ENCODE measurements around the gene GPR137. TPM values are rescaled to one million over a fixed set of nuclear protein-coding genes. Genes with fewer than 3 reads are reported as not detected.

The GPR137 gene
- total RNA-seq, 3 donors from 2014 or later (not counting 1 experiment from before 2014, with no cell fraction given) = 29.1 to 61.3 (median 34.4) TPM

DNA sequence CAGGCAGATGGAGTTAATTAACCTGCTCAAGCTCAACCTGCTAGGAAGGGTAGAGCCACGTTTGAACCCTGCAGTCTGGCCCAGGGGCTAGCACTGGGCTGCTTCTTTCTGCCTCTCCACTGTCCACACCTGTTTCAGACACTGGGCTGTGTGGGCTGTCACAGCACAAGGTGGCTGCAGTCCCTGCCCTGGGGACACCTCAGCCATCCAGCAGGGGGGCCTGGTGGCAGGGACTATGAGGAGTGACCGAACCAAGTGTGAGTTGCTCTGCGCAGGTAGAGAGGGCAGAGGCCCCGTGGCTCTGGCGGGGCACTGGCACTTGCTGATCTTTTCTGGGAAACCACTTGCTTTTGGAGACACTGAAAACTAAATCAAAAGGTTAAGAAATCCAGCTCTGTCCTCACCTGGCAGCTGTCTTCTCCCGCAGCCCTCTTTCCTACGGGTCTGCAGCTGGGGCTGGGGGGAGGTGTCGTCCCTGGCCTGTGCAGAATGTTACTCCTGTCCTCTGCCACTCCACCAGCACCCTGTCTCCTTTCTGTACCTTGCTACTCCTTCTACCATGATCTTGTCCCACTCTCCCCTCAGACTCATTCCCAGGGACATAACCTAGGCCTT lies 7.0 kb upstream of the GPR137 start:
- Mint-ChIP-seq H3K4me3 (no peak overlapping the region), H3K4me1 (peaks cover 0 to 4% of the 10 kb centered on the region in 2 donors)

DNA sequence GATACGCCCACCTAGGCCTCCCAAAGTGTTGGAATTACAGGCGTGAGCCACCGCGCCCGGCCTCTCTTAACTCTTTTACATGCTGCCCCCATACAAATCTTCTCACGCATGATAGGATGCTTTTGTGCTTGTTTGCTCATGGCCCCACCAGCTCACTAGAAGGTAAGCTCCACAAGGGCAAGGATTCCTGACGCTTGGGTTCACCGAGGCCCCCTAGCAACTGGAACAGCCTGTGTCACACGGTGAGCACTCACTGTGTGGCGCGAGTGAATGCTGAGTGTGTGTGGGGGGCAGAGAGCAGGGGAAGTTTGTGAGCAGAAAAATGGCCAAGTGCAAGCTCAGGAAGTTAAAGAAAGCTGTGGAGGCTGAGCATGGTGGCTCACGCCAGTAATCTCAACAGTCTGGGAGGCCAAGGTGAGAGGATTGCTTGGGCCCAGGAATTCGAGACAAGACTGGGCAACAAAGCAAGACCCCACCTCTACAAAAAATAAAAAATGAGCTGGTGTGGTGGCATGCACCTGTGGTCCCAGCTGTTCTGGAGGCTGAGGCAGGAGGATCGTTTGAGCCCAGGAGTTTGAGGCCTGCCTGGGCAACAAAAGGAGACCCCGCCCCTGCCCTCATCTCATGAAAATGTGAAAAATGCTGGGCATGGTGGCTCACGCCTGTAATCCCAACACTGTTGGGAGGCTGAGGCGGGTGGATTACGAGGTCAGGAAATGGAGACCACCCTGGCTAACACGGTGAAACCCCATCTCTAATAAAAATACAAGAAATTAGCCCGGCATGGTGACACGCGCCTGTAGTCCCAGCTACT lies 3.5 kb upstream of the GPR137 start:
- peak overlapping the region; percentile 94 to 96 for H3K27ac Mint-ChIP-seq
- H3K36me3 ChIP-seq (ENCODE audit: control insufficient read depth, insufficient read depth, low read length) = peaks cover 7% of the 10 kb centered on the region
- 96% methylated on average over 21 of the region's 22 CpGs for WGBS (ENCODE audit: insufficient coverage)
- intact Hi-C loops (cut with micrococcal nuclease) = no loop called here
- DNase-seq = no peak
- TF ChIP-seq, protein P1, sequence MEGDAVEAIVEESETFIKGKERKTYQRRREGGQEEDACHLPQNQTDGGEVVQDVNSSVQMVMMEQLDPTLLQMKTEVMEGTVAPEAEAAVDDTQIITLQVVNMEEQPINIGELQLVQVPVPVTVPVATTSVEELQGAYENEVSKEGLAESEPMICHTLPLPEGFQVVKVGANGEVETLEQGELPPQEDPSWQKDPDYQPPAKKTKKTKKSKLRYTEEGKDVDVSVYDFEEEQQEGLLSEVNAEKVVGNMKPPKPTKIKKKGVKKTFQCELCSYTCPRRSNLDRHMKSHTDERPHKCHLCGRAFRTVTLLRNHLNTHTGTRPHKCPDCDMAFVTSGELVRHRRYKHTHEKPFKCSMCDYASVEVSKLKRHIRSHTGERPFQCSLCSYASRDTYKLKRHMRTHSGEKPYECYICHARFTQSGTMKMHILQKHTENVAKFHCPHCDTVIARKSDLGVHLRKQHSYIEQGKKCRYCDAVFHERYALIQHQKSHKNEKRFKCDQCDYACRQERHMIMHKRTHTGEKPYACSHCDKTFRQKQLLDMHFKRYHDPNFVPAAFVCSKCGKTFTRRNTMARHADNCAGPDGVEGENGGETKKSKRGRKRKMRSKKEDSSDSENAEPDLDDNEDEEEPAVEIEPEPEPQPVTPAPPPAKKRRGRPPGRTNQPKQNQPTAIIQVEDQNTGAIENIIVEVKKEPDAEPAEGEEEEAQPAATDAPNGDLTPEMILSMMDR (IDR thresholded peaks at IDR 0.05) = no peak
- H3K36me3 Mint-ChIP-seq = no peaks in the 10 kb centered on the region
- no peaks in the 10 kb centered on the region for H3K9me3 Mint-ChIP-seq
- no peaks in the 10 kb centered on the region for H3K9me3 ChIP-seq (ENCODE audit: control insufficient read depth, insufficient read depth, low read length)
- no peak overlapping the region for H3K4me3 ChIP-seq (ENCODE audit: low read length)
- peaks cover 22% of the 10 kb centered on the region for H3K4me1 ChIP-seq (ENCODE audit: control insufficient read depth, insufficient read depth, low read length)
- H3K4me3 Mint-ChIP-seq = no peak overlapping the region
- no peak overlapping the region for H3K27ac ChIP-seq (ENCODE audit: low read length)
- H3K4me1 Mint-ChIP-seq = peaks cover 12 to 16% of the 10 kb centered on the region in 2 donors
- no peaks in the 10 kb centered on the region for H3K27me3 Mint-ChIP-seq (ENCODE audit: low read depth in 2 of 2)
- no peak for ATAC-seq
- no peaks in the 10 kb centered on the region for H3K27me3 ChIP-seq (ENCODE audit: control insufficient read depth, insufficient read depth, low read length)

More for the DNA sequence above, 7.0 kb upstream of the GPR137 start:
- no peaks in the 10 kb centered on the region for H3K36me3 Mint-ChIP-seq
- no peak overlapping the region for H3K27ac Mint-ChIP-seq
- H3K4me3 ChIP-seq (ENCODE audit: low read length) = no peak overlapping the region
- H3K36me3 ChIP-seq (ENCODE audit: control insufficient read depth, insufficient read depth, low read length) = peaks cover 14% of the 10 kb centered on the region
- no peaks in the 10 kb centered on the region for H3K27me3 Mint-ChIP-seq (ENCODE audit: low read depth in 2 of 2)
- TF ChIP-seq, protein P1 (IDR thresholded peaks at IDR 0.05) = no peak
- DNase-seq (no peak), ATAC-seq (no peak)
- H3K4me1 ChIP-seq (ENCODE audit: control insufficient read depth, insufficient read depth, low read length) = peaks cover 4% of the 10 kb centered on the region
- H3K27me3 ChIP-seq (ENCODE audit: control insufficient read depth, insufficient read depth, low read length) = no peaks in the 10 kb centered on the region
- H3K27ac ChIP-seq (ENCODE audit: low read length) = no peak overlapping the region
- H3K9me3 ChIP-seq (ENCODE audit: control insufficient read depth, insufficient read depth, low read length) = no peaks in the 10 kb centered on the region
- no peaks in the 10 kb centered on the region for H3K9me3 Mint-ChIP-seq
- WGBS (ENCODE audit: insufficient coverage) = 95% methylated on average over 8 of the region's 8 CpGs
- intact Hi-C loops (cut with micrococcal nuclease) = no loop called here

DNA sequence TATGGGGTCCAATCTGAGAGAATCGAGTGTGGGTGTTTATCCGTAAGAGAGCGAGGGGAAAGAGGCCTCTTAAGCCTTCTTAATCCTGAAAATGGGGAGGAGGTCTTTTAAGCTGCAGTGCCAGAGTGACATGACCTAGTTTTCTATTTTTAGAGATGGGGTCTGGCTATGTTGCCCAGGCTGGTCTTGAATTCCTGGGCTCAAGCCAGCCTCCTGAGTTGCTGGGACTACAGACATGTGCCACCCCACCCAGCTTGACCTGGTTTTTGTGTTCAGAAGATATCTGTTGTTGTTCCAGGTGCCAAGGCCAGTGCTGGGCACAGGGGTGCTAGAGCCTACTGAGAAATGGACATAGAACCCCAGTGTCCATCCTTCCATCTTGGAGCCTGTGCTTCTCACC lies 2.6 kb upstream of the GPR137 start:
- H3K27me3 Mint-ChIP-seq (ENCODE audit: low read depth in 2 of 2) = no peaks in the 10 kb centered on the region
- H3K27me3 ChIP-seq (ENCODE audit: control insufficient read depth, insufficient read depth, low read length) = no peaks in the 10 kb centered on the region
- H3K36me3 Mint-ChIP-seq = no peaks in the 10 kb centered on the region
- H3K4me3 ChIP-seq (ENCODE audit: low read length) = no peak overlapping the region
- no peak for DNase-seq
- H3K36me3 ChIP-seq (ENCODE audit: control insufficient read depth, insufficient read depth, low read length) = peaks cover 7% of the 10 kb centered on the region
- peaks cover 12 to 16% of the 10 kb centered on the region in 2 donors for H3K4me1 Mint-ChIP-seq
- no peak for ATAC-seq
- H3K27ac Mint-ChIP-seq = peak overlapping the region; percentile 94 to 96
- H3K9me3 Mint-ChIP-seq = no peaks in the 10 kb centered on the region
- H3K27ac ChIP-seq (ENCODE audit: low read length) = no peak overlapping the region
- H3K4me3 Mint-ChIP-seq = peak overlapping the region; percentile 56
- H3K4me1 ChIP-seq (ENCODE audit: control insufficient read depth, insufficient read depth, low read length) = peaks cover 22% of the 10 kb centered on the region
- 93% methylated on average over 3 of the region's 3 CpGs for WGBS (ENCODE audit: insufficient coverage)
- no peaks in the 10 kb centered on the region for H3K9me3 ChIP-seq (ENCODE audit: control insufficient read depth, insufficient read depth, low read length)
- intact Hi-C loops (cut with micrococcal nuclease) = no loop called here
- TF ChIP-seq, protein P1 (IDR thresholded peaks at IDR 0.05) = no peak

Measured in natural killer cell (primary cell).